ENCODE data around the gene PKN3. TPM values are rescaled to one million over a fixed set of nuclear protein-coding genes. Genes with fewer than 3 reads are reported as not detected.

PKN3 gene
- total and polyA plus RNA-seq, 9 of the 15 experiments (the other 6 are each of a cell fraction or from before 2014, with no cell fraction given) = 0.82 to 49.2 (median 19.7) TPM

GRCh38 chr9:128656416-128657343 lies 45.6 kb upstream of the PKN3 start, which contains the start of gene DYNC2I2 (continued):
- TF ChIP-seq, protein P1, sequence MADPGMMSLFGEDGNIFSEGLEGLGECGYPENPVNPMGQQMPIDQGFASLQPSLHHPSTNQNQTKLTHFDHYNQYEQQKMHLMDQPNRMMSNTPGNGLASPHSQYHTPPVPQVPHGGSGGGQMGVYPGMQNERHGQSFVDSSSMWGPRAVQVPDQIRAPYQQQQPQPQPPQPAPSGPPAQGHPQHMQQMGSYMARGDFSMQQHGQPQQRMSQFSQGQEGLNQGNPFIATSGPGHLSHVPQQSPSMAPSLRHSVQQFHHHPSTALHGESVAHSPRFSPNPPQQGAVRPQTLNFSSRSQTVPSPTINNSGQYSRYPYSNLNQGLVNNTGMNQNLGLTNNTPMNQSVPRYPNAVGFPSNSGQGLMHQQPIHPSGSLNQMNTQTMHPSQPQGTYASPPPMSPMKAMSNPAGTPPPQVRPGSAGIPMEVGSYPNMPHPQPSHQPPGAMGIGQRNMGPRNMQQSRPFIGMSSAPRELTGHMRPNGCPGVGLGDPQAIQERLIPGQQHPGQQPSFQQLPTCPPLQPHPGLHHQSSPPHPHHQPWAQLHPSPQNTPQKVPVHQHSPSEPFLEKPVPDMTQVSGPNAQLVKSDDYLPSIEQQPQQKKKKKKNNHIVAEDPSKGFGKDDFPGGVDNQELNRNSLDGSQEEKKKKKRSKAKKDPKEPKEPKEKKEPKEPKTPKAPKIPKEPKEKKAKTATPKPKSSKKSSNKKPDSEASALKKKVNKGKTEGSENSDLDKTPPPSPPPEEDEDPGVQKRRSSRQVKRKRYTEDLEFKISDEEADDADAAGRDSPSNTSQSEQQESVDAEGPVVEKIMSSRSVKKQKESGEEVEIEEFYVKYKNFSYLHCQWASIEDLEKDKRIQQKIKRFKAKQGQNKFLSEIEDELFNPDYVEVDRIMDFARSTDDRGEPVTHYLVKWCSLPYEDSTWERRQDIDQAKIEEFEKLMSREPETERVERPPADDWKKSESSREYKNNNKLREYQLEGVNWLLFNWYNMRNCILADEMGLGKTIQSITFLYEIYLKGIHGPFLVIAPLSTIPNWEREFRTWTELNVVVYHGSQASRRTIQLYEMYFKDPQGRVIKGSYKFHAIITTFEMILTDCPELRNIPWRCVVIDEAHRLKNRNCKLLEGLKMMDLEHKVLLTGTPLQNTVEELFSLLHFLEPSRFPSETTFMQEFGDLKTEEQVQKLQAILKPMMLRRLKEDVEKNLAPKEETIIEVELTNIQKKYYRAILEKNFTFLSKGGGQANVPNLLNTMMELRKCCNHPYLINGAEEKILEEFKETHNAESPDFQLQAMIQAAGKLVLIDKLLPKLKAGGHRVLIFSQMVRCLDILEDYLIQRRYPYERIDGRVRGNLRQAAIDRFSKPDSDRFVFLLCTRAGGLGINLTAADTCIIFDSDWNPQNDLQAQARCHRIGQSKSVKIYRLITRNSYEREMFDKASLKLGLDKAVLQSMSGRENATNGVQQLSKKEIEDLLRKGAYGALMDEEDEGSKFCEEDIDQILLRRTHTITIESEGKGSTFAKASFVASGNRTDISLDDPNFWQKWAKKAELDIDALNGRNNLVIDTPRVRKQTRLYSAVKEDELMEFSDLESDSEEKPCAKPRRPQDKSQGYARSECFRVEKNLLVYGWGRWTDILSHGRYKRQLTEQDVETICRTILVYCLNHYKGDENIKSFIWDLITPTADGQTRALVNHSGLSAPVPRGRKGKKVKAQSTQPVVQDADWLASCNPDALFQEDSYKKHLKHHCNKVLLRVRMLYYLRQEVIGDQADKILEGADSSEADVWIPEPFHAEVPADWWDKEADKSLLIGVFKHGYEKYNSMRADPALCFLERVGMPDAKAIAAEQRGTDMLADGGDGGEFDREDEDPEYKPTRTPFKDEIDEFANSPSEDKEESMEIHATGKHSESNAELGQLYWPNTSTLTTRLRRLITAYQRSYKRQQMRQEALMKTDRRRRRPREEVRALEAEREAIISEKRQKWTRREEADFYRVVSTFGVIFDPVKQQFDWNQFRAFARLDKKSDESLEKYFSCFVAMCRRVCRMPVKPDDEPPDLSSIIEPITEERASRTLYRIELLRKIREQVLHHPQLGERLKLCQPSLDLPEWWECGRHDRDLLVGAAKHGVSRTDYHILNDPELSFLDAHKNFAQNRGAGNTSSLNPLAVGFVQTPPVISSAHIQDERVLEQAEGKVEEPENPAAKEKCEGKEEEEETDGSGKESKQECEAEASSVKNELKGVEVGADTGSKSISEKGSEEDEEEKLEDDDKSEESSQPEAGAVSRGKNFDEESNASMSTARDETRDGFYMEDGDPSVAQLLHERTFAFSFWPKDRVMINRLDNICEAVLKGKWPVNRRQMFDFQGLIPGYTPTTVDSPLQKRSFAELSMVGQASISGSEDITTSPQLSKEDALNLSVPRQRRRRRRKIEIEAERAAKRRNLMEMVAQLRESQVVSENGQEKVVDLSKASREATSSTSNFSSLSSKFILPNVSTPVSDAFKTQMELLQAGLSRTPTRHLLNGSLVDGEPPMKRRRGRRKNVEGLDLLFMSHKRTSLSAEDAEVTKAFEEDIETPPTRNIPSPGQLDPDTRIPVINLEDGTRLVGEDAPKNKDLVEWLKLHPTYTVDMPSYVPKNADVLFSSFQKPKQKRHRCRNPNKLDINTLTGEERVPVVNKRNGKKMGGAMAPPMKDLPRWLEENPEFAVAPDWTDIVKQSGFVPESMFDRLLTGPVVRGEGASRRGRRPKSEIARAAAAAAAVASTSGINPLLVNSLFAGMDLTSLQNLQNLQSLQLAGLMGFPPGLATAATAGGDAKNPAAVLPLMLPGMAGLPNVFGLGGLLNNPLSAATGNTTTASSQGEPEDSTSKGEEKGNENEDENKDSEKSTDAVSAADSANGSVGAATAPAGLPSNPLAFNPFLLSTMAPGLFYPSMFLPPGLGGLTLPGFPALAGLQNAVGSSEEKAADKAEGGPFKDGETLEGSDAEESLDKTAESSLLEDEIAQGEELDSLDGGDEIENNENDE (IDR thresholded peaks at IDR 0.05; ENCODE audit: low read depth, low read length) = no peak
- TF ChIP-seq SPI1 (IDR thresholded peaks at IDR 0.05; ENCODE audit: borderline replicate concordance, low read depth, low read length) (peak; percentile 27; the same call in 1 of the 2 replicates), MEF2A (IDR thresholded peaks at IDR 0.05; ENCODE audit: control insufficient read depth, low read depth, low read length) (0 out of 2 replicates have a peak, but pooled peaks have one; percentile 1), HNRNPK (IDR thresholded peaks at IDR 0.05; ENCODE audit: low read depth, low read length, poor library complexity, severe bottlenecking) (no peak), NFIX (CRISPR knock-in tag; IDR thresholded peaks at IDR 0.05; ENCODE audit: low read depth) (no peak), ZNF354B (CRISPR knock-in tag; IDR thresholded peaks at IDR 0.05) (peak; percentile 66; the same call in 1 of the 2 replicates), LEF1 (IDR thresholded peaks at IDR 0.05) (peak; percentile 64; the same call in 1 of the 2 replicates), MYBL2 (IDR thresholded peaks at IDR 0.05; ENCODE audit: low read depth) (peak; percentile 92; the same call in 1 of the 2 replicates), MYBL2 (CRISPR knock-in tag; IDR thresholded peaks at IDR 0.05; ENCODE audit: borderline replicate concordance) (no peak), MITF (IDR thresholded peaks at IDR 0.05) (0 out of 2 replicates have a peak, but pooled peaks have one; percentile 31), GABPB1 (CRISPR knock-in tag; IDR thresholded peaks at IDR 0.05) (peak; percentile 91), ZNF57 (CRISPR knock-in tag; IDR thresholded peaks at IDR 0.05) (peak; percentile 55; the same call in 1 of the 2 replicates)
- TF ChIP-seq, protein P2, sequence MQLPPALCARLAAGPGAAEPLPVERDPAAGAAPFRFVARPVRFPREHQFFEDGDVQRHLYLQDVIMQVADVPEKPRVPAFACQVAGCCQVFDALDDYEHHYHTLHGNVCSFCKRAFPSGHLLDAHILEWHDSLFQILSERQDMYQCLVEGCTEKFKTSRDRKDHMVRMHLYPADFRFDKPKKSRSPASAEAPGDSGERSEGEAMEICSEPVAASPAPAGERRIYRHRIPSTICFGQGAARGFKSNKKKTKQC (CRISPR knock-in tag; IDR thresholded peaks at IDR 0.05) = peak; percentile 77; the same call in 1 of the 2 replicates

Data from K562 (cell line).